Activated T-cell treated with anti-CD3 and anti-CD28 coated beads for 24 hours (primary cell): ENCODE measurements around the gene PTGFR.

ENCODE experiments used
- DNase-seq: peaks from one replicate; pipeline ENCODE4 v3.0.0-alpha.2; 2020; ENCODE audit warnings: low read depth

PTGFR gene

GRCh38 chr1:78520843-78521242 lies 30.1 kb downstream of the PTGFR start:
- no peak for DNase-seq

- DNase-seq, result no peak
Measured at GRCh38 chr1:78522136-78522535, 31.4 kb downstream of the PTGFR start.

GRCh38 chr1:78526496-78526895 lies 35.7 kb downstream of the PTGFR start:
- no peak for DNase-seq

GRCh38 chr1:78527706-78528105 lies 36.9 kb downstream of the PTGFR start:
- DNase-seq, result no peak

- no peak for DNase-seq
Measured at GRCh38 chr1:78533527-78533926, 42.8 kb downstream of the PTGFR start.

- DNase-seq, result no peak
Measured at GRCh38 chr1:78535286-78535685, 44.5 kb downstream of the PTGFR start.

GRCh38 chr1:78536427-78536826 lies 45.7 kb downstream of the PTGFR start:
- no peak for DNase-seq

- DNase-seq, result no peak
Measured at GRCh38 chr1:78540048-78540447, 49.3 kb downstream of the PTGFR start.

- no peak for DNase-seq
Measured at GRCh38 chr1:78541479-78541878, 50.7 kb downstream of the PTGFR start.

- no peak for DNase-seq
Measured at GRCh38 chr1:78543941-78544643, 53.3 kb downstream of the PTGFR start.

GRCh38 chr1:78547081-78547480 lies 56.3 kb downstream of the PTGFR start:
- no peak for DNase-seq

GRCh38 chr1:78549331-78549730 lies 58.6 kb downstream of the PTGFR start:
- DNase-seq, result no peak

GRCh38 chr1:78549891-78550290 lies 59.1 kb downstream of the PTGFR start:
- DNase-seq, result no peak

- DNase-seq, result no peak
Measured at GRCh38 chr1:78553859-78554258, 63.1 kb downstream of the PTGFR start.

GRCh38 chr1:78554840-78555239 lies 64.1 kb downstream of the PTGFR start:
- no peak for DNase-seq

- no peak for DNase-seq
Measured at GRCh38 chr1:78559680-78560079, 68.9 kb downstream of the PTGFR start.

GRCh38 chr1:78560811-78561210 lies 70.0 kb downstream of the PTGFR start:
- no peak for DNase-seq

- no peak for DNase-seq
Measured at GRCh38 chr1:78561856-78562255, 71.1 kb downstream of the PTGFR start.

- DNase-seq, result no peak
Measured at GRCh38 chr1:78565393-78565792, 74.6 kb downstream of the PTGFR start.

GRCh38 chr1:78570539-78570938 lies 79.8 kb downstream of the PTGFR start:
- no peak for DNase-seq

- DNase-seq, result no peak
Measured at GRCh38 chr1:78577257-78578100, 86.7 kb downstream of the PTGFR start.

GRCh38 chr1:78586572-78586971 lies 95.8 kb downstream of the PTGFR start:
- no peak for DNase-seq

GRCh38 chr1:78587211-78587610 lies 96.4 kb downstream of the PTGFR start:
- no peak for DNase-seq
